ENCODE results near the gene TSHZ2. TPM values are rescaled to one million over a fixed set of nuclear protein-coding genes. Genes with fewer than 3 reads are reported as not detected.

TSHZ2 gene
- total RNA-seq, 3 donors from 2014 or later (not counting 1 experiment from before 2014, with no cell fraction given) = 1.8 to 1.9 TPM; not detected in 1

DNA sequence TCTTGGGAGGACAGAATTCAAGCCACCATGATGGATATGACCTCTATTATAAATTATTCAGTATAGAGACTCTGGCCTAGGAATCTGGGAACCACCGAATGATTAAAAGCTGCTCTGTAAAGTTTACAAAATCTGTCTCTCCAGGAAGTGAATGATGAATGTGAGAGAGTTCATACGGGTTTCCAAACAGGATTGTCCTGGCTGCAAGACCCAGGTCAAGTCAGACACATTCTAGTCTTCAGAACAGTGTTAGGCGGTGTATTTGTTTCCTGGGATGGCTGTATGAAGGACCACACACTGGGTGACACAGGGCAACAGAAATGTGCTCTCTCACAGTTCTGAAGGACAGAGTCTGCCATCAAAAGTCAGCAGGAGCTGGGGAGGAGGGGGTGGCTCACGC is 399.1 kb downstream of the TSHZ2 start:
- 91% methylated on average over 4 of the region's 4 CpGs for WGBS (ENCODE audit: insufficient coverage)
- Histone ChIP-seq H3K4me1 (ENCODE audit: control insufficient read depth, insufficient read depth, low read length) (no peaks in the 10 kb centered on the region), H3K4me3 (ENCODE audit: low read length) (no peak overlapping the region), H3K27me3 (ENCODE audit: control insufficient read depth, insufficient read depth, low read length) (no peaks in the 10 kb centered on the region), H3K36me3 (ENCODE audit: control insufficient read depth, insufficient read depth, low read length) (no peaks in the 10 kb centered on the region), H3K9me3 (ENCODE audit: control insufficient read depth, insufficient read depth, low read length) (no peaks in the 10 kb centered on the region), H3K27ac (ENCODE audit: low read length) (no peak overlapping the region)
- H3K27ac Mint-ChIP-seq = no peak overlapping the region
- intact Hi-C loops (cut with micrococcal nuclease) = no loop called here
- ATAC-seq (no peak), DNase-seq (no peak)
- TF ChIP-seq, protein P1, sequence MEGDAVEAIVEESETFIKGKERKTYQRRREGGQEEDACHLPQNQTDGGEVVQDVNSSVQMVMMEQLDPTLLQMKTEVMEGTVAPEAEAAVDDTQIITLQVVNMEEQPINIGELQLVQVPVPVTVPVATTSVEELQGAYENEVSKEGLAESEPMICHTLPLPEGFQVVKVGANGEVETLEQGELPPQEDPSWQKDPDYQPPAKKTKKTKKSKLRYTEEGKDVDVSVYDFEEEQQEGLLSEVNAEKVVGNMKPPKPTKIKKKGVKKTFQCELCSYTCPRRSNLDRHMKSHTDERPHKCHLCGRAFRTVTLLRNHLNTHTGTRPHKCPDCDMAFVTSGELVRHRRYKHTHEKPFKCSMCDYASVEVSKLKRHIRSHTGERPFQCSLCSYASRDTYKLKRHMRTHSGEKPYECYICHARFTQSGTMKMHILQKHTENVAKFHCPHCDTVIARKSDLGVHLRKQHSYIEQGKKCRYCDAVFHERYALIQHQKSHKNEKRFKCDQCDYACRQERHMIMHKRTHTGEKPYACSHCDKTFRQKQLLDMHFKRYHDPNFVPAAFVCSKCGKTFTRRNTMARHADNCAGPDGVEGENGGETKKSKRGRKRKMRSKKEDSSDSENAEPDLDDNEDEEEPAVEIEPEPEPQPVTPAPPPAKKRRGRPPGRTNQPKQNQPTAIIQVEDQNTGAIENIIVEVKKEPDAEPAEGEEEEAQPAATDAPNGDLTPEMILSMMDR (IDR thresholded peaks at IDR 0.05) = no peak
- no peaks in the 10 kb centered on the region for H3K9me3 Mint-ChIP-seq
- no peaks in the 10 kb centered on the region for H3K27me3 Mint-ChIP-seq (ENCODE audit: low read depth in 2 of 2)
- H3K4me3 Mint-ChIP-seq = no peak overlapping the region
- peaks cover 0 to 5% of the 10 kb centered on the region in 2 donors for H3K4me1 Mint-ChIP-seq
- no peaks in the 10 kb centered on the region for H3K36me3 Mint-ChIP-seq

DNA sequence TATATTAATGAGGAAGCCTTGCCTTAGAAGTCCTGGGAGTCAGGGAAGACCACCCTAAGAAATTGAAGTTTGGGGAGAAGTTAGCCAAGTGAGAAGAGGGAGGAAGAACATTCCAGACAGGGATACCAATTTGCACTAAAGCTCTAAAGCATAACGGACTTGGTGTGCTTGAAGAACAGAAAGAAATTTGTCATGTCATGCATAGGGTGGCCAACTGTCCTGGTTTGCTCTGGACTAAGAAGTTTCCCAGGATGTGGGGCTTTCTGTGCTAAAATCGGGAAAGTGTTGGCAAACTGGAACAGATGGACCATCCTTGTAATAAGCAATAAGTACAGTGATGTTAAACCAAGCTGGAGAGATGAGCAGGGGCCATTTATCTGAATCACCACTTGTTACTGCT is 403.9 kb downstream of the TSHZ2 start:
- no peak overlapping the region for H3K27ac ChIP-seq (ENCODE audit: low read length)
- no peaks in the 10 kb centered on the region for H3K36me3 ChIP-seq (ENCODE audit: control insufficient read depth, insufficient read depth, low read length)
- ATAC-seq (no peak), DNase-seq (no peak)
- no peak overlapping the region for H3K4me3 ChIP-seq (ENCODE audit: low read length)
- Mint-ChIP-seq H3K9me3 (no peaks in the 10 kb centered on the region), H3K27ac (no peak overlapping the region), H3K36me3 (no peaks in the 10 kb centered on the region), H3K4me3 (no peak overlapping the region), H3K4me1 (peaks cover 0 to 2% of the 10 kb centered on the region in 2 donors), H3K27me3 (ENCODE audit: low read depth in 2 of 2) (no peaks in the 10 kb centered on the region)
- no peaks in the 10 kb centered on the region for H3K4me1 ChIP-seq (ENCODE audit: control insufficient read depth, insufficient read depth, low read length)
- WGBS (ENCODE audit: insufficient coverage) = 89% methylated on average over 2 of the region's 2 CpGs
- H3K9me3 ChIP-seq (ENCODE audit: control insufficient read depth, insufficient read depth, low read length) = no peaks in the 10 kb centered on the region
- H3K27me3 ChIP-seq (ENCODE audit: control insufficient read depth, insufficient read depth, low read length) = no peaks in the 10 kb centered on the region
- intact Hi-C loops (cut with micrococcal nuclease) = no loop called here
- TF ChIP-seq, protein P1 (IDR thresholded peaks at IDR 0.05) = no peak

DNA sequence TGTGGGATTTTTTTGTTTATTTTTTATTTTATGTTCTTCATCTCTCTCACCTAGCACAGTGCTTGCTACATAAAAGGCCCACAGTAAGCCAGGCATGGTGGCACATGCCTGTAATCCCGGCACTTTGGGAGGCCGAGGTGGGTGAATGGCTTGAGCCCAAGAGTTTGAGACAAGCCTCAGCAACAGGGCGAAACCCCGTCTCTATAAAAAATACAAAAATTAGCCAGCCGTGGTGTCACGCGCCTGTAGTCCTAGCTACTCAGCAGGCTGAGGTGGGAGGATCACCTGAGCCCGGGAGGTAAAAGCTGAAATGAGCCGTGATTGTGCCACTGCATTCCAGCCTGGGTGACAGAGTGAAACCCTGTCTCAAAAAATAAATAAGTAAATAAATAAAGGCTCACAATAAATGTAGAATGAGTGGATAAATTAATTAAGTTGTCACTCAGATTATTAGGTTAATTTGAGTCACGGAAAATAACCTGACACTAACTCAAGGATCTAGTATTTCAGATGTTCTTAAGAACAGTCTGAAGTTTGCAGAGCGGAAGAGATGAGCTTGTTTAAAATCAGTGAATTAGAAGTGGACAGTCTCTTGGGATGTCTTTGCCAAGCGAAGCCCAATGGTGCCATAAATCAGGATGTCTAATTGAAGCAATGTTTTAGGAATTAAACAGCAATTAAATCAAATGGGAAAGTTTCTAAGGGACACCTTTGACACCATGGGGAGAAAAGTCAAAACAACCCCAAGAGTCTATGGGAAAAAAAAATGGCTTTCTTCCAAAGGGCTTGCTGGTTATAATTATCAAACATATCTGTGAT is 407.1 kb downstream of the TSHZ2 start:
- 89% methylated on average over 11 of the region's 12 CpGs for WGBS (ENCODE audit: insufficient coverage)
- intact Hi-C loops (cut with micrococcal nuclease) = no loop called here
- H3K27me3 ChIP-seq (ENCODE audit: control insufficient read depth, insufficient read depth, low read length) = no peaks in the 10 kb centered on the region
- H3K36me3 ChIP-seq (ENCODE audit: control insufficient read depth, insufficient read depth, low read length) = no peaks in the 10 kb centered on the region
- H3K9me3 ChIP-seq (ENCODE audit: control insufficient read depth, insufficient read depth, low read length) = no peaks in the 10 kb centered on the region
- DNase-seq = no peak
- H3K27ac ChIP-seq (ENCODE audit: low read length) = no peak overlapping the region
- Mint-ChIP-seq H3K27me3 (ENCODE audit: low read depth in 2 of 2) (peaks cover 4 to 11% of the 10 kb centered on the region in 2 donors), H3K36me3 (no peaks in the 10 kb centered on the region), H3K4me1 (no peaks in the 10 kb centered on the region), H3K4me3 (no peak overlapping the region), H3K9me3 (no peaks in the 10 kb centered on the region), H3K27ac (no peak overlapping the region)
- no peak overlapping the region for H3K4me3 ChIP-seq (ENCODE audit: low read length)
- TF ChIP-seq, protein P1 (IDR thresholded peaks at IDR 0.05) = no peak
- no peaks in the 10 kb centered on the region for H3K4me1 ChIP-seq (ENCODE audit: control insufficient read depth, insufficient read depth, low read length)
- no peak for ATAC-seq

DNA sequence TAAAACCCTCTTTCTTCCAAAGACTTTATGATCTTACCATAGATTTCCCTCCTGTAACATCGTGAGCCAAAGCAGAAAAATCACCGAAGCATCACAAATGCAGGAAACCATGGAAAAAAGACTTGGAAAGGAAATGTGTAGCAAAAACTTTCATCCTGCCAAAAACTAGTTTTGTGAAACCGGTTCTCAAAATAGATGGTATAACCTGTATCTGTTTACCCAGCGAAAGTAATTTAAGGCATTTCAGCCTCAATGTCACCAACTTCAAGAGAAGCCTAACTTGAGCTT is 407.6 kb downstream of the TSHZ2 start:
- Histone ChIP-seq H3K4me3 (ENCODE audit: low read length) (no peak overlapping the region), H3K9me3 (ENCODE audit: control insufficient read depth, insufficient read depth, low read length) (no peaks in the 10 kb centered on the region), H3K27ac (ENCODE audit: low read length) (no peak overlapping the region), H3K36me3 (ENCODE audit: control insufficient read depth, insufficient read depth, low read length) (no peaks in the 10 kb centered on the region), H3K27me3 (ENCODE audit: control insufficient read depth, insufficient read depth, low read length) (no peaks in the 10 kb centered on the region), H3K4me1 (ENCODE audit: control insufficient read depth, insufficient read depth, low read length) (no peaks in the 10 kb centered on the region)
- ATAC-seq (no peak), DNase-seq (no peak)
- TF ChIP-seq, protein P1 (IDR thresholded peaks at IDR 0.05) = no peak
- no peaks in the 10 kb centered on the region for H3K9me3 Mint-ChIP-seq
- H3K36me3 Mint-ChIP-seq = no peaks in the 10 kb centered on the region
- H3K27ac Mint-ChIP-seq = no peak overlapping the region
- peaks cover 4 to 11% of the 10 kb centered on the region in 2 donors for H3K27me3 Mint-ChIP-seq (ENCODE audit: low read depth in 2 of 2)
- H3K4me3 Mint-ChIP-seq = no peak overlapping the region
- H3K4me1 Mint-ChIP-seq = no peaks in the 10 kb centered on the region
- intact Hi-C loops (cut with micrococcal nuclease) = no loop called here
- 80% methylated on average over 4 of the region's 4 CpGs for WGBS (ENCODE audit: insufficient coverage)
